Measurements from ENCODE around the gene PGC. TPM values are rescaled to one million over a fixed set of nuclear protein-coding genes. Genes with fewer than 3 reads are reported as not detected.

PGC gene
- total RNA-seq (2021) = 0.55 to 0.63 TPM (median 0.62 TPM) in 3 replicates
- percentile 4 among the genes with signal in this experiment for Bru-seq, nascent RNA
- long read RNA-seq, experiment 1, partial matches to known transcripts = 0 of 1 reads
- long read RNA-seq, experiment 1, other reads (novel, unspliced or antisense) = 1 of 1 reads
- long read RNA-seq, experiment 2 = 0 reads
- long read RNA-seq, experiment 3 = 0 reads

DNA sequence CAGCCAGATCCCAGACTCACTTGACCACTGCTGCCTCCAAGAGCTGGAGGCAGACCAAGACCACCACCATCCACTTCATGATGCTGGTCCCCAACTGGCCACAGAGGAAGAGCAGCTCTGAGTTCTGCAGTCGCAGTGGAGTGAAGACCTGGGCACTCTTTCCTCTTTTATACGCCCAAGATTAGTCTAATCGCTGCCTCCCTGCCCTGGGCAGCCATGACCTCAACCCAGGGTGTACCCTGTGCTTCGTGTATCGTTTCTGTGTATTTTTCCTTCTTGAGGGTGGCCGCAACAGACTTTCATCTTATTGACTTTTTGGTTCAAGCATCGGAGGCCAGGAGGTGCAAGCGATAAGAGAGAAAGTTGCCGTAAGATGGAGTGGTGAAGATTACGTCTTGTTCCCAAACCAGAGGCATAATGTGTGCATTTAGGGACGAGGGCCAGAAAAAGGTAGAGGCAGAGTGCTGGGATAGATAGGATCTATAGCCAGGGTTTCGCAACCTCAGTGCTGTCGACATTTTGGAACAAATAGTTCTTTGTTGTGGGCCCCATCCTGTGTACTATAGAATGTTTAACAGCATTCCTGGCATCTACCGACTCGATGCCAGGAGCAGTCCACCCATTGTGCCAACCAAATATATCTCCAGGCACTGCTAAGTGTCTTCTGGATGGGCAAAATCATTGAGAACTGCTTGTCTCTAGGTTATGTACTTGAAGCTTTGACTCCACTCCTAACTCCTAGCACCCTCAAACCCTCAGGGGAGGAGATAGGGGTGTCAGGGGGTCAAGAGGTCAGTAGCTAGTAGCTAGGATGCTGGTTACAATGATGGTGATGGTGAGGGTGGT is at the start of gene PGC:
Gene PGC, minus strand, starts transcription at position 142 of the 846 bp plus-strand sequence. Its CDS starts 63 bp downstream, at position 79.
- H3K27me3 Mint-ChIP-seq (ENCODE audit: low read depth) = no peaks in the 10 kb centered on the region; the same call in 1 of the 2 replicates
- H3K9me3 Mint-ChIP-seq = no peaks in the 10 kb centered on the region
- ChIA-PET POLR2A (no interaction called here), CTCF (interaction anchor here (0.9 to 2.7 kb wide), 2 partner anchors 9 to 13 kb away, joined by 3 to 16 read pairs; partner anchors contain the start of gene TFEB)
- H3K4me3 Mint-ChIP-seq = no peak within 1 kb of the TSS
- no peak for DNase-seq (ENCODE audit: low spot score)
- no peak within 1 kb of the TSS for H3K27ac Mint-ChIP-seq
- H3K36me3 Mint-ChIP-seq = no peaks in the 10 kb centered on the region
- H3K4me1 Mint-ChIP-seq = no peaks in the 10 kb centered on the region
- ATAC-seq = no peak
- TF ChIP-seq RORB (CRISPR knock-in tag; IDR thresholded peaks at IDR 0.05) (no peak), ATF1 (CRISPR knock-in tag; IDR thresholded peaks at IDR 0.05) (no peak), GABPB1 (CRISPR knock-in tag; IDR thresholded peaks at IDR 0.05) (peak; percentile 62; the same call in 1 of the 2 replicates), GRHL2 (CRISPR knock-in tag; IDR thresholded peaks at IDR 0.05; ENCODE audit: insufficient replicate concordance, severe bottlenecking) (no peak), ZNF138 (CRISPR knock-in tag; conservative IDR thresholded peaks at IDR 0.05) (no peak)
- TF ChIP-seq, protein P1, sequence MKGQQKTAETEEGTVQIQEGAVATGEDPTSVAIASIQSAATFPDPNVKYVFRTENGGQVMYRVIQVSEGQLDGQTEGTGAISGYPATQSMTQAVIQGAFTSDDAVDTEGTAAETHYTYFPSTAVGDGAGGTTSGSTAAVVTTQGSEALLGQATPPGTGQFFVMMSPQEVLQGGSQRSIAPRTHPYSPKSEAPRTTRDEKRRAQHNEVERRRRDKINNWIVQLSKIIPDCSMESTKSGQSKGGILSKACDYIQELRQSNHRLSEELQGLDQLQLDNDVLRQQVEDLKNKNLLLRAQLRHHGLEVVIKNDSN (CRISPR knock-in tag; IDR thresholded peaks at IDR 0.05) = no peak
- TF ChIP-seq, protein P2, sequence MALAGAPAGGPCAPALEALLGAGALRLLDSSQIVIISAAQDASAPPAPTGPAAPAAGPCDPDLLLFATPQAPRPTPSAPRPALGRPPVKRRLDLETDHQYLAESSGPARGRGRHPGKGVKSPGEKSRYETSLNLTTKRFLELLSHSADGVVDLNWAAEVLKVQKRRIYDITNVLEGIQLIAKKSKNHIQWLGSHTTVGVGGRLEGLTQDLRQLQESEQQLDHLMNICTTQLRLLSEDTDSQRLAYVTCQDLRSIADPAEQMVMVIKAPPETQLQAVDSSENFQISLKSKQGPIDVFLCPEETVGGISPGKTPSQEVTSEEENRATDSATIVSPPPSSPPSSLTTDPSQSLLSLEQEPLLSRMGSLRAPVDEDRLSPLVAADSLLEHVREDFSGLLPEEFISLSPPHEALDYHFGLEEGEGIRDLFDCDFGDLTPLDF (CRISPR knock-in tag; IDR thresholded peaks at IDR 0.05) = no peak
- TF ChIP-seq, protein P3, sequence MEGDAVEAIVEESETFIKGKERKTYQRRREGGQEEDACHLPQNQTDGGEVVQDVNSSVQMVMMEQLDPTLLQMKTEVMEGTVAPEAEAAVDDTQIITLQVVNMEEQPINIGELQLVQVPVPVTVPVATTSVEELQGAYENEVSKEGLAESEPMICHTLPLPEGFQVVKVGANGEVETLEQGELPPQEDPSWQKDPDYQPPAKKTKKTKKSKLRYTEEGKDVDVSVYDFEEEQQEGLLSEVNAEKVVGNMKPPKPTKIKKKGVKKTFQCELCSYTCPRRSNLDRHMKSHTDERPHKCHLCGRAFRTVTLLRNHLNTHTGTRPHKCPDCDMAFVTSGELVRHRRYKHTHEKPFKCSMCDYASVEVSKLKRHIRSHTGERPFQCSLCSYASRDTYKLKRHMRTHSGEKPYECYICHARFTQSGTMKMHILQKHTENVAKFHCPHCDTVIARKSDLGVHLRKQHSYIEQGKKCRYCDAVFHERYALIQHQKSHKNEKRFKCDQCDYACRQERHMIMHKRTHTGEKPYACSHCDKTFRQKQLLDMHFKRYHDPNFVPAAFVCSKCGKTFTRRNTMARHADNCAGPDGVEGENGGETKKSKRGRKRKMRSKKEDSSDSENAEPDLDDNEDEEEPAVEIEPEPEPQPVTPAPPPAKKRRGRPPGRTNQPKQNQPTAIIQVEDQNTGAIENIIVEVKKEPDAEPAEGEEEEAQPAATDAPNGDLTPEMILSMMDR (IDR thresholded peaks at IDR 0.05) = no peak

DNA sequence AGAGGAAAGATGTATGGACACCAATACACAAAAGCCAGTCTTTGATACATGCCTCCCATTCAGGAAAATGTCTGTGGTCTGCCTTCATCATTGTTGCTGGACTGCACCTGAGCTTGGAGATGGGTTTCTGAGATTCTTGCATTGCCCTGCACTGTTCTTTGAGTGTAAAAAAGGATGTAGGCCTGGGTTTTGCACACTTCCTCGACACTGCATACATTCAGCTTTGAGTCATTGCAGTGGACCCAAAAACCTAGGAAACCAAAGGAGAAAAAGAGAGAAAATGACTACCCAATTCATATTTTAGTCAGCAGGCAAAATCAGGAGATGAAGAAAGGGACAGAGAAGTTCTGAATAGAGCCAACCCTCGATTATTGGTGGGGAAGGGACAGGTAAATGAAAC is 49.3 kb upstream of the PGC start:
- no peak overlapping the region for H3K4me3 Mint-ChIP-seq
- ChIA-PET CTCF (no interaction called here), POLR2A (no interaction called here)
- H3K9me3 Mint-ChIP-seq = no peaks in the 10 kb centered on the region
- H3K4me1 Mint-ChIP-seq = no peaks in the 10 kb centered on the region
- DNase-seq (ENCODE audit: low spot score) (no peak), ATAC-seq (no peak)
- TF ChIP-seq SP1 (CRISPR knock-in tag; conservative IDR thresholded peaks at IDR 0.05) = no peak
- TF ChIP-seq, protein P1 (CRISPR knock-in tag; IDR thresholded peaks at IDR 0.05) = no peak
- TF ChIP-seq IRF2 (CRISPR knock-in tag; IDR thresholded peaks at IDR 0.05; ENCODE audit: borderline replicate concordance, low read depth) = no peak
- TF ChIP-seq, protein P4, sequence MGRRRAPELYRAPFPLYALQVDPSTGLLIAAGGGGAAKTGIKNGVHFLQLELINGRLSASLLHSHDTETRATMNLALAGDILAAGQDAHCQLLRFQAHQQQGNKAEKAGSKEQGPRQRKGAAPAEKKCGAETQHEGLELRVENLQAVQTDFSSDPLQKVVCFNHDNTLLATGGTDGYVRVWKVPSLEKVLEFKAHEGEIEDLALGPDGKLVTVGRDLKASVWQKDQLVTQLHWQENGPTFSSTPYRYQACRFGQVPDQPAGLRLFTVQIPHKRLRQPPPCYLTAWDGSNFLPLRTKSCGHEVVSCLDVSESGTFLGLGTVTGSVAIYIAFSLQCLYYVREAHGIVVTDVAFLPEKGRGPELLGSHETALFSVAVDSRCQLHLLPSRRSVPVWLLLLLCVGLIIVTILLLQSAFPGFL (CRISPR knock-in tag; IDR thresholded peaks at IDR 0.05; ENCODE audit: borderline replicate concordance) = no peak
- no peak overlapping the region for H3K27ac Mint-ChIP-seq
- no peaks in the 10 kb centered on the region for H3K27me3 Mint-ChIP-seq (ENCODE audit: low read depth)
- H3K36me3 Mint-ChIP-seq = peaks cover 26% of the 10 kb centered on the region

DNA sequence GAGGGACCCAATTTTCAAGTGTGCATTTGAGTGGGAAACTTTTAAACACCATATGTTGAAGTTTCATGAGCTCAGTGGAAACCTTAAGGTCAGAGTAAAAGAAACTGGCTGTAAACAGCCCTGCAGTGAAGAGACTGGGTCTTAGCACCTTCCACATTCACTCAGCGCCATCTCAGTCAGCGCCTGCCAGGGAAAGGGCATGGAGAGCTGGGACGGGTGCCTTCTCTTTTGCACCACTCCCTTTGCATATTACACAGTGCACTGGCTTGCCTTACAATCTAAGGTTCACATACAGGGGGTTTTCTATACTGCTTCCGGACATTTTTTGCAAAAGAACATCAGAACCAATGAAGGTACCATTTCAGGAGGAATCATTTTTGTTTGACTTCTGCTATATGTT is 44.8 kb upstream of the PGC start:
- peak overlapping the region; percentile 45; the same call in 1 of the 2 replicates for H3K27ac Mint-ChIP-seq
- peaks cover 4% of the 10 kb centered on the region; the same call in 1 of the 2 replicates for H3K4me1 Mint-ChIP-seq
- ChIA-PET POLR2A (no interaction called here), CTCF (interaction anchor here (0.7 to 1.5 kb wide), 2 partner anchors 129 to 148 kb away, joined by 3 to 9 read pairs; partner anchors contain the start of genes BYSL and MED20)
- ATAC-seq (no peak), DNase-seq (ENCODE audit: low spot score) (no peak)
- H3K9me3 Mint-ChIP-seq = no peaks in the 10 kb centered on the region
- no peaks in the 10 kb centered on the region for H3K27me3 Mint-ChIP-seq (ENCODE audit: low read depth)
- no peak overlapping the region for H3K4me3 Mint-ChIP-seq
- H3K36me3 Mint-ChIP-seq = peaks cover 38% of the 10 kb centered on the region
- TF ChIP-seq, protein P5, sequence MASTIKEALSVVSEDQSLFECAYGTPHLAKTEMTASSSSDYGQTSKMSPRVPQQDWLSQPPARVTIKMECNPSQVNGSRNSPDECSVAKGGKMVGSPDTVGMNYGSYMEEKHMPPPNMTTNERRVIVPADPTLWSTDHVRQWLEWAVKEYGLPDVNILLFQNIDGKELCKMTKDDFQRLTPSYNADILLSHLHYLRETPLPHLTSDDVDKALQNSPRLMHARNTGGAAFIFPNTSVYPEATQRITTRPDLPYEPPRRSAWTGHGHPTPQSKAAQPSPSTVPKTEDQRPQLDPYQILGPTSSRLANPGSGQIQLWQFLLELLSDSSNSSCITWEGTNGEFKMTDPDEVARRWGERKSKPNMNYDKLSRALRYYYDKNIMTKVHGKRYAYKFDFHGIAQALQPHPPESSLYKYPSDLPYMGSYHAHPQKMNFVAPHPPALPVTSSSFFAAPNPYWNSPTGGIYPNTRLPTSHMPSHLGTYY (CRISPR knock-in tag; IDR thresholded peaks at IDR 0.05) = no peak
- no peak for TF ChIP-seq ESRRA (CRISPR knock-in tag; IDR thresholded peaks at IDR 0.05; ENCODE audit: borderline replicate concordance)
- TF ChIP-seq, protein P6, sequence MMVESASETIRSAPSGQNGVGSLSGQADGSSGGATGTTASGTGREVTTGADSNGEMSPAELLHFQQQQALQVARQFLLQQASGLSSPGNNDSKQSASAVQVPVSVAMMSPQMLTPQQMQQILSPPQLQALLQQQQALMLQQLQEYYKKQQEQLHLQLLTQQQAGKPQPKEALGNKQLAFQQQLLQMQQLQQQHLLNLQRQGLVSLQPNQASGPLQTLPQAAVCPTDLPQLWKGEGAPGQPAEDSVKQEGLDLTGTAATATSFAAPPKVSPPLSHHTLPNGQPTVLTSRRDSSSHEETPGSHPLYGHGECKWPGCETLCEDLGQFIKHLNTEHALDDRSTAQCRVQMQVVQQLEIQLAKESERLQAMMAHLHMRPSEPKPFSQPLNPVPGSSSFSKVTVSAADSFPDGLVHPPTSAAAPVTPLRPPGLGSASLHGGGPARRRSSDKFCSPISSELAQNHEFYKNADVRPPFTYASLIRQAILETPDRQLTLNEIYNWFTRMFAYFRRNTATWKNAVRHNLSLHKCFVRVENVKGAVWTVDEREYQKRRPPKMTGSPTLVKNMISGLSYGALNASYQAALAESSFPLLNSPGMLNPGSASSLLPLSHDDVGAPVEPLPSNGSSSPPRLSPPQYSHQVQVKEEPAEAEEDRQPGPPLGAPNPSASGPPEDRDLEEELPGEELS (CRISPR knock-in tag; IDR thresholded peaks at IDR 0.05) = no peak
- TF ChIP-seq FOXK1 (CRISPR knock-in tag; IDR thresholded peaks at IDR 0.05) = no peak
- TF ChIP-seq, protein P1 (CRISPR knock-in tag; IDR thresholded peaks at IDR 0.05) = no peak
- no peak for TF ChIP-seq ZNF671 (CRISPR knock-in tag; IDR thresholded peaks at IDR 0.05)
- no peak for TF ChIP-seq TCF7 (CRISPR knock-in tag; IDR thresholded peaks at IDR 0.05; ENCODE audit: low read depth)
- no peak for TF ChIP-seq MYBL2 (CRISPR knock-in tag; IDR thresholded peaks at IDR 0.05)
- no peak for TF ChIP-seq TEAD1 (CRISPR knock-in tag; IDR thresholded peaks at IDR 0.05)
- no peak for TF ChIP-seq JAZF1 (CRISPR knock-in tag; IDR thresholded peaks at IDR 0.05)
